Activated CD4-positive, alpha-beta T cell treated with anti-CD3 and anti-CD28 coated beads, Interleukin-2, amount 50 U/mL, for 4 hours (primary cell): ENCODE results near the gene TTLL8.

Experiments
- DNase-seq, 2 experiments: peaks; one replicate each; pipeline ENCODE4 v3.0.0-alpha.2; 2020

TTLL8 gene

DNA sequence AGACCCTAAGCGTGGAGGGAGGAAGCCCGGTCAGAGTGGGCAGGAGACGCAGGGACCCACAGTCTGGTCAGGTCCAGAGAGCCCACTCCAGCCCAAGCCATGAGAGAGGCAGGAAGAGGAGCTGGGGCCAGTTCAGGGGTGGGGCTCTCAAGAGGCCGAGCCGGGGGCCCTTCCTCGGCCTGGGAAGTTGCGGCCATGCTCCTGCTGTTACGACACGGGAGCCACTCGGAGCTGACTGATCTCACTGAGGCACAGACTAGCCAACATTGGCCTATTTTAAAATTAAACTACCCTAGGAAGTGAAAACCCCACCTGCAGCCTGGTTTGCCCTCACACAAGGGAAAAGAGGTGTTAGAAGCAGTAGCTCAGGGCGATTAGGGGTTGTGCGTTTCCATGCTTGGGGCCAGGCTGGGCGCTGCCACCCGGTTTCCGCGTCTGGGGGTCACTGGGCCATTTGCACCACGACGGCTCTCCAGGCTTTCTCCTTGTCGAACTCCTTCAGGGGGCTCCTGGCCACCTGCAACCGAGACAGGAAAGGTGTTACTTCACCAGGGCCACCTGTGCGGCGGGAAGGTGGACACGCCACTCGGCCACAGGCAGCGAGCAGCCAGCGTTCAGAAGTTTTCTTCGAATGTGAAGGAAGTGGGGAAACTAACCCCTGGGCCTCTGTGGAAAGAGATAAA lies 3.2 kb upstream of the TTLL8 start:
- DNase-seq: no peak

DNA sequence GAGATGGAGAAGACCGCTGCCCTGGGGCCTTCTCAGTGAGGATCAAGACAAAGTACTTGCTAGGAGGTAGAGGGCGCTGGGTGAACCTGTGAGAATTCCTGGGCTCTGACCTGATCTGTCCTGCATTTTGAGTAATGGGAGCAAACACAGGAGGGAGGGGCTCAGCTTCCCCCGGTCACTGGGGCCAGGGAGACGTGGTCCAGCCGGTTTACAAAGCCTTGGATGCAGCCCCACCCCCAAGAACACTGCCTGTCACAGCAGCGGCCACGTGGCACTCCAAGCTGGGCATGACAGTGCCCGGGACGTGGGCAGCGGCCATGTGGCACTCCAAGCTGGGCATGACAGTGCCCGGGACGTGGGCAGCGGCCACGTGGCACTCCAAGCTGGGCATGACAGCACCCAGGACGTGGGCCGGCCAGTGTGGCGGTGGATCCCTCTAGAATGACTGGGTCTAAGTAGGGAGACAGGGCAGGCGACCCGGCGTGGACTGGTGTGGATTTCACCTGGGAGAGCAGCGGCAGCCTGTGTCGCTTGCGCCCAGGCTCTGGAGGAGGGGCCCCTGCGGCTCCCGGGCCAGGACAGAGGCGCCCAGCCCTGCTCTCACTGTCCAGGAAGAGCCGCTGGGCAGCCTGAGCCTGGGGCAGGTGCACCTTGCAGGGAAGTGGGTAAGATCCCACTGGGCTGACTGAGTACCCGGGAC lies 2.5 kb upstream of the TTLL8 start:
- no peak for DNase-seq

DNA sequence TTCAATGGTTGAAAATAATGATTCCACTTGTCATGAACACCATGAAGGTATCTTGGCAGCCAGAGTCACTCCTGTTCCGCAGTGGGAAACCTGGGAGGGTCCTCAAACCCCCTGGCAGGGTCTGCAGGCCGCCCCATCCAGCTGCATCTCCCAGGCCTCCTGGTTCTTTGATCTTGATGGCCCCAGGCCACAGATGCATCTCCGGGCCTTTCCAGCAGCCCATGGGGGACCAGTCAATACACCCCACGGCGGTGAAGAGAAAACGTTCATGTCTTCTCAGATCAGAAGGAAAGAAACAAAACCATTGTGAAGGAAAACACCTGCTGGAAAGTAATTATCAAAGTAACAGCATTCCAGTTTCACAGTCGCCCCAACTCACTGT lies 1.8 kb upstream of the TTLL8 start:
- DNase-seq: no peak

DNA sequence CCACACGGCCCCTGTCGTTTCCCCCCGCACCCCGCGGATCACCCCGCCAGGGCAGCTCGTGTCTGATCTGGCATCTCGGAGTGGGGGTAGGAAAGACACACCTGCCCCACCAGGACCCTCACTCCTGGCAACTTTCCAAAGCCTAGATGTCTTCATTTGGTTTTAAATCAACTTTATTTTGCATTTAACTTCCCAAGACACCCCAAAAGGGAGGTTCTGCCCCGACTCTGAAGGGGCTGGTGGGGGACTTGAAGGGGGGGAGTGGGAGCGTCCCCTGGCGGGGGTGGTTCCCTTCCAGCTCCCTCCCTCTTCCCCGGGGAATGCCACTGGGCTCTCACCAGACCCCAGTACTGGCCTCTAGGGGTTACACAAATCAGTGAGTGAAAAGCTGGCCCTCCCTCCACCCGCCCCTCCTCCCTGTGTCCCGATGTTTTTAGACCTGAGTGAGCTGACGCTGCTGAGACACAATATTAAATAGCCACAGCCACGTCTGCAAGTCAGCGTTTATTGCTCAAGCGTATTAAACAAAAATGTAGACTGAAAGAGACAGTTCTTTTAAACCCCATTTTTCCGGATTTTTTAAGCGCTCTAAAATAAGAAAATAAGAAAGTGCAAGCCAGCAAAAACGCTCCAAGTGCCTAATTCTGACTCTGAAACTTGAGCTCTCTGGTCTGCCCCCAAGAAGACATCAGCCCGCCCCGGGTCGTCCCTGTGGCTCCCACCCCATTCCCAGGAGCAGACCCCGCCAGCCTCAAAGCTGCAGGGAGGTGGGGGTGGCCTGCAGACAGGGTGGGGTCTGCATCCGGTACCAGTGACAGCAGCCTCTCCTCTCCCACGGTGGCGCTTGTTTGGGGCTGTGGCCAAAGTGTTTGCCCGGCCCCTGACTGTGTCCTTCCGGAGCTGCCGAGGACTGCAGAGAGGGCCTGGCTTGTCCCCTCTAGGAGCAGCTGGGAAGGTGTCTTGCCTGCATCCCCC lies 1.1 kb upstream of the TTLL8 start:
- DNase-seq: no peak

DNA sequence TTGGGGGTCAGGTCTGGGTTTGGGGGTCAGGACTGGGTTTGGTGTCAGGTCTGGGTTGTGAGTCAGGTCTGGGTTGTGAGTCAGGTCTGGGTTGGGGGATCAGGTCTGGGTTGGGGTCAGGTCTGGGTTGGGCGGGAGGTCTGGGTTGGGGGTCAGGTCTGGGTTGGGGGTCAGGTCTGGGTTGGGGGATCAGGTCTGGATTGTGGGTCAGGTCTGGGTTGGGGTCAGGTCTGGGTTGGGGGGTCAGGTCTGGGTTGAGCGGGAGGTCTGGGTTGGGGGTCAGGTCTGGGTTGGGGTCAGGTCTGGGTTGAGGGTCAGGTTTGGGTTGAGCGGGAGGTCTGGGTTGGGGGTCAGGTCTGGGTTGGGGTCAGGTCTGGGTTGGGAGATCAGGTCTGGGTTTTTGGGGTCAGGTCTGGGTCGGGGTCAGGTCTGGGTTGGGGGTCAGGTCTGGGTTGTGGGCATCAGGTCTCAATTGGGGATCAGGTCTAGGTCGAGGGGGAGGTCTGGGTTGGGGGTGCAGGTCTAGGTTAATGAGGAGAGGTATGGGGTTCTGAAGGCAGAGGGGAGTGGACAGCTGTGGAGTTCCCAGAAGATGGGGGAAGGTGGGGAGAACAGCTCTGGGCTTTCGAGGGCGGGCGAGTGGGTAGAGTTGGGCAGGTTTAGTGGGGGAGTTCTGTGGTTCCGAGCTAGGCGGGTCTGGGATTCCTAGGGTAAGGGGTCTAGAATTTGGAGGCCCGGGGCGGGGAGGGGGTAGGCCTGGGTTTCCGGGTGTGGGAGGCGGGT lies 629 bp downstream of the TTLL8 start:
- DNase-seq: no peak

DNA sequence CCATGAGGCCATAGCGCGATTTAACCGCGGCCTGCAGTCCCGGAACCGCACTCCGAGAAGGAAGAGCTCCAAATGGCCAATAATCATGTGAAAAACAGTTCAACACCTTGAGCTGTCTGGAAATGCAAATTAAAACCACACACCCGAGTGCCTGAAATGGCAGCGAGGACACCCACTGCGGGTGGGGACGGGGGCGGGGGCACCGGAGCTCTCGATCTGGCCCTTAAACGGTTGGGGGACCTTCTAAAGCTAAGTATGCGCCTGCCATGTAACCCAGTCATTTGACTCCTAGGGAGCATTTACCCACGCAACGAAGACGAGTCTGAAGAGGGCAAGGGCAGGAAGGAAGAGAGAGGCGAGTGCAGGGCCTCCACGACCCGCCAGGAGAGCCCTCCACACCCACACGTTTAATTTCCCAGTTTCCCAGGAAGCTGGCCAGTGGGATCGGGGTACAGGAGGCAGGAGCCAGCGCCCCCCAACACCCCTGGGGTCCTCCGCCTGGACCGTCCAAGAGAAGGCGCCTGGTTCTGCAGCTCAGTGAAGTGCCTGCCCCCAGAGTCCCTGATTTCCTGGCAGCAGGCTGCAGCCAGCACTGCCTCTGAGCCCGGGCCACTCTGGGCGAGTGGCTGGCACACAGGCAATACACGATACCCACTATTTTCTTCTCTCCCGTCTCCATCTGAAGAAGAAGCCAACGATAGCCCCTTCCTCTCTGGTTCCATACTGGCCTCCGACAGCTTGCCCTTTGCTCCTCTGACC lies 1.7 kb downstream of the TTLL8 start:
- DNase-seq: no peak

DNA sequence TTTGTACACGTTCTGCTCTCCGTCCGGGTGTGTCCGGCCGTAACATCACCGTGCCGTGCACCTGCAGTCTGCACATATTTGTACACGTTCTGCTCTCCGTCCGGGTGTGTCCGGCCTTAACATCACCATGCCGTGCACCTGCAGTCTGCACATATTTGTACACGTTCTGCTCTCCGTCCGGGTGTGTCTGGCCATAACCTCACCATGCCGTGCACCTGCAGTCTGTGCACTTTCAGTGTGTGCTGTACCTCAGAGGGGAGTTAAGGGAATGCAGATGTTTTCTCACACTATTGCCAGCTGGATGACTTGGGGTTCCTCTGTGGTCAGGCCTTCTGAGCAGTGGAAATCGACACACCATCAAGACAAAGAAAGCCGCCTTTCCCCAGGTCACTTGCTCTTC lies 4.2 kb downstream of the TTLL8 start:
- no peak for DNase-seq

DNA sequence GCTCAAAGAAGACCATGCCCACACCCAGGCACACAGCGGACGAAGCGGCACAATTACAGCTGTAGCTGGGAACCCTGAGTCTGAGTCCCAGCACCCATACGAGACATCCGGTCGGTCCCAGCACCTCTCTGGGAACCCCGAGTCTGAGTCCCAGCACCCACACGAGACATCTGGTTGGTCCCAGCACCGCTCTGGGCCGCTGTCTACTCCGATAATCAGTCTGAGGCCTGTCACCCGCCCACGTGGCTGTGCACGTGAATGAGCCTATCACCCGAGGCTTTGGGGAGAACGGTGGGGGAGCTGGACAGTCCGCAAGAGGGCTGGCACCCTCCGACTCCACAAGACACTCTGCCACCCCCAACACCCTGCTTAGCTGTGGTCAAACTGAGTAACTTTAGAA lies 6.2 kb downstream of the TTLL8 start:
- DNase-seq: no peak

DNA sequence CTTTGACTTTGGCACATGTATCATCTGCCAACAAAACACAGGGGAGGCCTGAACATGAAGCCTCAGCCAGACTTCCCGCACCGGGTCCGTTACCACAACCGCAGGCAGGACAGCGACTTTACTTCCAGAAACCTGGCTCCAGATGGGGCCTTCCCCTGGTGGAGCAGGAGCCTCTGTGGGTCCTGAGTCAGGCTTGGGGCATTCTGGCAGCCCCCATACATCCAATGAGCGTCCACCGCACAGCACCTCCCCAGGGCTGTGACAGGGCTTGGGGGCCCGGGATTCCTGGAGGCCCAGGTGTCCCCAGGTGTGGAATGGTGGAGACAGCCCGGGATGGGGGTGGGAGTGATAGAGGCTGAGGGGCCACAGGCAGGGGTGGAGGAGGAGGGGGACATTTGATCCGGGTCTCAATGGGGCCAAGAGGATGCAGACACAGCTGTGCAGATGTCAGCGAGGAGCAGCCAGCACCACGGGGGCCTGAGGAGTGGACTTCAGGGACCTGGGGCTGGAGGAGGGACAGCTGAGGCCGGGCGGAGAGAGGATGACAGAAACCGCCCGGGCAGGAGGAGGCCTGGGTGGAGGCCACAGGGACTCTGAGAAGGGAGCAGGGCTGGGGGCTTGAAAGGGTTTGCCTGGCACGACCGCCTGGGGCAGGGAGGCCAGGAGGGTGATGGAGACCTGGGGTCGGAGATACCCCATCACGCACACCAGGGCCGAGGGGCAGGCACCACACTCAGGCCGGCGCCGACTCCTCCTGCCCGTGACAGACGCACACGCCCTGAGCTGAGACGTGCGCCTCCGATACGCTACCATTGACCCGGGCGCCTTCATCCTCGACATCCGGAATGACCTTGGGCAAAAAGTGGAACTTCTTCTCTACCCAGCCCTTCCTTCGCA lies 8.6 kb downstream of the TTLL8 start:
- DNase-seq: no peak

DNA sequence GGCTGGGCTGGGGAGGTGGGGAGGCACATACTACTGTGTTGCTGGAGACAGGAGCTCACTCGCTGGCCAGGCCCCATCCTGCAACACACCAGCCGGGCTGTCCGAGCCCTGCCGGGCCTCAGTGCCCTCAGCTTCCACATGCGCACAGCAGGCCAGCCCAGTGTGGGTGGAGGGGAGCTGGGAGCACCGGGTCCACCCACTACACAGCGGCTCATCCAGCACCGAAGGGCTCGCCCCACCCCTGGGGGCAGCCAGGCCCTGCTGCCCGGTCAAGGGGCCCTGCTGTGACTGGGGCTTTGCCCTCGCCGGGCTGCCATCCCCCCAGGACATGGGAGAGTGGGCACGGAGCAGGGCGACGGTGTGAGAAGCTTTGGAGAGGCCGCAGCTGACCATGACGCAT lies 9.3 kb downstream of the TTLL8 start:
- no peak for DNase-seq

DNA sequence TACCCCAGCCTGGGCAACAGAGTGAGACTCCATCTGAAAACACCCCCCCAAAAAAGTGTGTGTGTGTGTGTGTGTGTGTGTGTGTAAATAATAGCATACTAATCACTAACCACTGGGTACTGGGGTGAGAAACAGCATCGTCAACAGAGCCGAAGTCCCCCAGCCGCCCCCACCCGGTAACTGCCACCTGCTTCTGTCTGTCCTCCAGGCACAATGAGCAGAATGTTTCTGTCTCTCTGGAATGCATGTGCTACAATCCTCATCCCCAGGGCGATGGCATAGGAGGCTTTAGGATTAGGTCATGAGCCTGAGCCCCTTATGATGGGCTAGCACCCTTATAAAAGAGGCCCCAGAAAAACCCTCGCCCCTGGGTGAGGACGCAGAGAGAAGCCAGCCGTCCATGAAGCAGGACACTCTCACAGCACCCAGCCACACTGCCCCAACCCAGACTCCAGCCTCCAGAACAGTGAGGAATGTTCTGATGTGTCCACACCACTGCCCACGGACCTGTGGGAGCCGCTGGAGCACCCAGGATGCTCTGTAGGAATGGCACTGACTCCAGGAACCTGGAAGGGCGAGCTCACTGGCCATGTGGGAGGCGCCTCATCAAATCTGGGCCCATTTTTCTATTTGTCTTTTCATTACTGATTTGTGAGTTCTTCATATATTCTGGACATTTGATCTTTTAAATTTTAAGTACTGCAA lies 9.9 kb downstream of the TTLL8 start:
- DNase-seq: no peak

DNA sequence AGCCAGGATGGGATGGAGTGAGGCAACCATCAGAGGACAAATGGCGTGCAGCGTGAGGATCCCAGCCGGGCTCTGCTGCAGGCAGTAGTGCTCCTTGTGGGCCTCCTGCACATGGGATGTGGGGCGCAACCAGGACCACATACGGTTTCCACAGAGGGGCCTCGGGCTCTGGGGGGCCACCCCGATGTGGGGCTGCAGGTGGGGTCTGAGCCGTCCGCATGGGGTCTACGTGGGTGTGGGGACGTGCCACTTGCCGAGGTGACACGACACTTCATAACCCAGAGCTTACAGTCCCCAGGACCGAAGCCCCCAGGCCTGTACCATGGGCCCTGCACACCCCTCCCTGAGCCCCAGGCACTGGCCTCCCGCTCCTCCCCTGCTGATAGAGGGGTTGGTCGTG lies 10.8 kb downstream of the TTLL8 start:
- no peak for DNase-seq

DNA sequence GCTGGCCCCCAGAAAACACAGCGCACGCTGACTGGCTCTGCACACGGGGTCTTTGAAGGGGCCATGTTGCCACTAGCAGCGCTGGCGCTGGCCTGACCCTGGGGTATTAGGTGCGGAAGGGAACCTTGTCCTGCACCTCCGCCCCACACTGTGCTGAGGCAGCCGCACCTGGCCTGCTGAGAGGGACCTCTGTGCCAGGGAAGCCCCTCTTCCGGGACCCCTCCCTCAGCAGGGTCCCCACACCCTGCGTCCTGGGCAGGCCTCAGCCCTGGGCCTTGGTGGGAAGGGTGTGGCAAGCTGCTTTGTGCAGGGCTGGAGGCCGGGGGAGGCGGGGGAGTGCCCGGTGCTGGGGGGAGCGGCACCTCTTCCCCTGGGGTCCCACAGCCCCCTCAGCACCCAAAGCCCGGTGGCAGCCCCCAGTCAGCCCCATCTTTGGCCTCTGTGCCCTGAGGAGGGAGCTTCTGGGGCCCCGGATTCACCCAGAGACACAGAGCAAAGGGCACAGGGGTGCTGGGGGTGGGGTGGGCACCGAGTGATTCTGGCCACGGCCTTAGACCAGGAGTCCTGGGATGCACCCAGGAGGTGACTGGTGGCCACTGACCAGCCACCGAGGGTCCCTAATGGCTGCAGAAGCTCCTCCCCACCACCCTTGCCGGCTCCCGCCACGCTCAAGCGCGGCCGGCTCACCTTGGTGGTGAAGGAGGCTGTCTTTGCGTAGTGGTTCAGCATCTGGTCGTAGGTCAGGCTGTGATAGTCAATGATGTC lies 11.4 kb downstream of the TTLL8 start:
- DNase-seq: no peak

DNA sequence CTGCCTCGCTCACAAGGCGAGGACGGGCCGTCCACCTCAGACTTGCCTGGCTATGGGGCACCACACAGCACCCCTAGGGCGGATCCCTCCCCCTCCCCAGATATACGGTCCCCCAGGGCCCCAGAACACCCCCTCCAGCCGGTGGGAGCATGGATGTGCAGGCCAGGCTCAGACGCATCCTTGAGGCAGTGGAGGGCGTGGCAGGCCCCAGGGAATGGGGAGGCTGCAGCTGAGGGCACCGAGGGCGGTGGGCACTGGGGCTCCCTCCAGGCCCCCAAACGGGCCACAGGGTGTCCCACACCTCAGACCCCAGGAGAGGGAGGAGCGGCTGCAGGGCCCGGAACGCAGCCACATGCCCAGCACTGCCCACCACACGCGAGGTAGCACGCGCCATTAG lies 12.1 kb downstream of the TTLL8 start:
- no peak for DNase-seq

DNA sequence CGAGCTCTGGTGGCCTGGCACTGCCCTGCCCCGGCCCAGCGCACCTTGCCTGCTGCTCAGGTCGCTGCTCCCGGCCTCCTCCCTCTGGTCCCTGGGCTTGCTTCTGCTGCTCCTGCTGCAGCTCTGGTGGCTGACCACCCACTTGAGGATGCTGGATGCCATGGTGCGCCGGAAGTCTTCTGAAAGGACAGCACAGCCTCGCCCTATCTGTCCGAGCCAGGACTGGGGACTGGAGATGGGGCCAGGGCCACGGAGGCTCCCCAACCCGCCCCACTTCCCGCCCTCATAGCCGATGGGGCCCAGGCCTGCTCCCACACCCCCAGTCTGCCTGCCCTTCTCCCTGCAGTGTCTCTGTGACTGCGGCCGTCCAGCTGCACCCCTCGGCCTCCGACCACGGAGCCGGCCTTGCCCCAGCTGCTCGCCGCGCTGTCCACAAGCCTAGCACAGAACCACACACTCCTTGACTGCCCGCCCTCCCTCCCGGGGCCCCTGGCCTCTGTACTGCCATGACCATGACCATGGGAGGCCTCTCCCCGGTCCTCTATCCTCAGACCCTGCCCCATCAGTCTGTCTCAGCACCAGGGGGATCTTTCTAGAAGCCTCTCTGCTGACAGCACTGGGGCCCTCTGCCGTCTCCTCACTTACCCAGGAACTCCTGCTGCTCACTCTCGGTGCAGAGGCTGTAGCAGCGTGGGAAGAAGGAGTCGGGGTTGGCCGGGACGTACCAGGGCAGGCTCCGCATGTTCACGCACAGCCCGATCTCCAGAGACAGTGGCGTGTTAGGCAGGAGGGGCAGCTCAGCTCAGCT lies 12.7 kb downstream of the TTLL8 start:
- DNase-seq: no peak

DNA sequence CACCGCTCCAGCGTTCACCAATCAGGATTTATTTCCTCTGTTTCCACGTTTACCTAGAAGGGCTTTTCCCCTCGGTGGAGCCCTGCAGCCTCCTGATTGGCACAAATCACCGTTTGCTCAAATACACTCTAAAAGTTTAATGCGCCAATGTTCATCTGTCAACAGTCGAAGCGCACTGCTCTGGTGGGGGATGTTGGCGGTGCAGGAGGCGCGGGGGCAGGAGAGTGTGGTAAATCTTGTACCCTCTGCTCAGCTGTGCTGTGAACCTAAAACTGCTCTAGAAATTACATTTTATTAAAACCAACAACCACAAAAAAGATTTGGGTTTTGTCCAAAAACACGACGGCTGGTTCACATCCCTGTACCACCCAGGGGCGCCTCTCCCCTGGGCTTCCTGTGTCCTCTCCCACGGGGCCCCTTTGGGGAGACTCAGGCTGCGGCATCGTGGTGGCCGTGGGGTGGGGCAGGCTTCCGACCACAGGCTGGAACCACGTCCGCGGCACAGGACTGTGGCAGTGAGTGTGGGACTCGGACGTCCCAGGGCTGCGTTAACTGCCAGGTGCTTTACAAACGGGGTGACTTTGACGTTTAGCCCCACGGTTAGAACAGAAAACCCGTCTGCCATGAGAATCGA lies 13.5 kb downstream of the TTLL8 start:
- no peak for DNase-seq

DNA sequence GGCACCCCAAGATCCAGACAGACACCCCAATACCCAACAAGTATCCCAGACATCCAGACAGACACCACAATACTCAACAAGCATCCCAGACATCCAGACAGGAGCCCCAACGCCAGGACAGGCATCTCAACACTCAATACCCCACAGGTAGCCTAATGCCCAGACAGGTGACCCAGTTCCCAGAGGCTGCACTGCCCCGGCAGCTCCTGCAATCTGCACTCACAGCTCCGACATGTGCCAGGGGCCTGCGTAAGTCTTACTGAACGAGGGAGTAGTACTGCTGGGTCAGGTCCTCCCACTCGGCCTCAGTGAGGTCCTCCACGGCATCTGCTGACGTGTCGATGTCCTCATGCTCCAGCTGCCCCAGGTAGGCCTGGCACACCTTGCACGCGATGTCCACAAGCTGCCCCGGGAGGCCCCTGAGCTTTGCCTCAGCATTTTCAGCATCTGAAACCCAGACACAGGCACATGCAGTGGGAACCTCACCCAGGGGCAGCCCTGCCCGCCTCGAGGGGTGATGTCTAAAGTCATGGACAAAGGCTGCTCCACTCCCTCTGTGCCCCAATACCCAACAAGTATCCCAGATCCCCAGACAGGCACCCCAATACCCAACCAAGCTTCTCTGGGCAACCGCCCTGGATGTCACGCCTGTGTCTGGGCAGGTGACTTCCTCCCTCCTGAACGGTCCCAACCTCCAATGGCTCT lies 16.6 kb downstream of the TTLL8 start:
- DNase-seq: no peak

DNA sequence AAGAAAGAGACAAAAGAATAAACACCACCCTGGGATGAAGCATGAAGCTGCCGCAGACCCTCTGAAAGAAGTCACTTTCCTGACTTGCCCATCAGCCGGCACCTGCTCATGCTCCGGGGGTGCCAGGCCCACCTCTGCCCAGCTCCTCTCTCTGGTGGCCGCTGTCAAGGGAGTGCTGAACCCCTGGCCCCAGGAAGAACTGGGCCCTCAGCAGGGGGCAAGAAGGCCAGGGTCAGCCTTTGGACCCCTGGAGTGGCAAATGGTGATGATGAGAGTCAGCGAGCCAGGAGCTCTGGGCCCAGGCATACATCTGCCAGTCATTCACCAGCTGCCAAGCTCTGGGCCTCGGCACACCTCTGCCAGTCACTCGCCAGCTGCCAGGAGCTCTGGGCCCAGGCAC lies 17.4 kb downstream of the TTLL8 start:
- DNase-seq: no peak
